NCI-H82 (cell line): ENCODE data around the gene MPPED1.
A peak's percentile ranks its signal among the peaks of the same experiment; 100 is the strongest.

Experiments
- DNase-seq: peaks from one replicate; lab custom pipeline; 2025; lab: John Stamatoyannopoulos, UW

MPPED1 gene

GRCh38 chr22:43498856-43499253 is 87.0 kb downstream of the MPPED1 start:
- no peak for DNase-seq

DNA sequence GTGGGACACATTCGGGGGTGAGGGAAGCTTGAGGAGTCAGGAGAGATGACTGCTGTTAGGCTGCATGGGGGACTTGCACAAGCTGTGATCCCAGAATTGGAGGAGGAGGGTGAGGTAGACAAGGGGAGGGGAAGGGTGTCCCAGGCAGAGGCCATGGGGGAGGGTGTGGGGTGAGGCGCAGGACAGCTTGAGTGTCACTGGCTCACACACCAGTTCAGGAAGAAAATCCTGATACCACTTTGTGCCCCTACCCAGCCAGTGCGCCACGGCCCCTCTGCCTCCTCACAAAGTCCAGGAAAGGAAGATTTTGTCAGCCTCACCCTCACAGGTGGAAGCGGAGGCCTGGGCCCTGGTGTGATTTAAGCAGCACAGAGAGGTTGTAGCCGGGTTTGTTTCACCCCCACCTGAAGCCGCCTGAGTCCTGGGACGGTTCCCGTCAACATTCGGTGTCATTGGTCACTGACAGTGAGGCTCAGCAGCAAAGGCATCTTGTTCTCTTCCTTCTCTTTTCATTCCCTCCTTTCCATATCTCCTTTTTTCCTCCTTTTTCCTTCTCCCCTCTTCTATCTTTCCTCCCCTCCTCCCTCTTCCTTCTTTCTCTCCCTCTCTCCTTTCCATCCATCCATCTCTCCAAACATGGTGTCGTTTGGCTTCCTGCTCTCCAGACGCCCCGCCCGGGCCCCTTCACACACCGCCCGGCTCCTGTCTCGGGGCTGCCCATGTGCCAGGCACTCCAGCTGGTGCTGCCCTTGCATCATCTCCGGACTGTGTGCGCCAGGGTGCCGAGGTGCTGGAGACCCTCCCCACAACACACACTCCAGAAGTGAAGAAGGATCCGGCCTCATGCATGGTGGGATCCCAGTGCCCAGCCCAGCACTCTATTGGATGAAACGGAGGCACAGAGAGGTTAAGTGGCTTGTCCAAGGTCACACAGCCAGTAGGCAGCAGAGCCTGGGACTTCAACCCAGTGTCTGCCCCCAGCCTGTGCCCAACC is 89.3 kb downstream of the MPPED1 start:
- DNase-seq: no peak

DNA sequence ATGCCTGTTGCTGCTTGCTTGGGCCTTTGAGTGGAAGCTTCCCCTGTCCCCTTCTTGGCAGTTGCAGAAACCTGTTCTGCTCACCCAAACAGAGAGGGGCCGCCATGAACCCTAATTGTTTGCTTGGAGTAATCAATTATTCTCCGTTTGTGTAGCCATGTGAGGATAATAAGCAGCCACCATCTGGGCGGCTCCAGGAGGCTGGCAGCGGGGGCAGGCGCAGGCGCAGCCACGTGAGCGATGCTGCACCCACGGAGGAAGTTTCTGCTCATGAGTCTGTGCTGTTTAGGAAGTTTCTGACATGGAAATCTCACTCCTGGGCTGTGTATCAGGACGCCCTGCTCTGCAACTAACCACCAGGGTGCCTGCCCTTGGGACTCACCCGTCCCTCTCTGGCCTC is 90.1 kb downstream of the MPPED1 start:
- peak; percentile 51 for DNase-seq

- DNase-seq: no peak
Measured at GRCh38 chr22:43502306-43502874, 90.6 kb downstream of the MPPED1 start.

DNA sequence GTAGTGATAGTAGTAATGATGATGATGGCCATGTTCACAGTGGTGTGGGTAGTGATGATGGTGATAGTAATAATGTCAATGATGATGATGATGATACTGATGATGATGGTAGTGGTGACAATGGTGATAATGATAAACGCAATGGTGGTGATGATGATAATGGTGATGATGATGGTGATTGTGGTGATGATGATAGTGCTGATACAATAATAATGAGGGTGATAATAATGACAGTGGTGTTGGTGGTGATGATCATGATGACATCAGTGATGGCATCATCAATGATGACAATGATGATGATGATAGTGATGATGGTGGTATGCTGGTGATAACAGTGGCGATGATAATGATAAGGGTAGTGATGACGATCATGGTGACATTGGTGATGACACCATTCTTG is 92.3 kb downstream of the MPPED1 start:
- DNase-seq: no peak

- no peak for DNase-seq
Measured at GRCh38 chr22:43504666-43505261, 93.0 kb downstream of the MPPED1 start.

- no peak for DNase-seq
Measured at GRCh38 chr22:43505423-43505822, 93.6 kb downstream of the MPPED1 start.

- no peak for DNase-seq
Measured at GRCh38 chr22:43505896-43506295, 94.1 kb downstream of the MPPED1 start.

- DNase-seq: no peak
Measured at GRCh38 chr22:43506487-43506886, 94.7 kb downstream of the MPPED1 start.

DNA sequence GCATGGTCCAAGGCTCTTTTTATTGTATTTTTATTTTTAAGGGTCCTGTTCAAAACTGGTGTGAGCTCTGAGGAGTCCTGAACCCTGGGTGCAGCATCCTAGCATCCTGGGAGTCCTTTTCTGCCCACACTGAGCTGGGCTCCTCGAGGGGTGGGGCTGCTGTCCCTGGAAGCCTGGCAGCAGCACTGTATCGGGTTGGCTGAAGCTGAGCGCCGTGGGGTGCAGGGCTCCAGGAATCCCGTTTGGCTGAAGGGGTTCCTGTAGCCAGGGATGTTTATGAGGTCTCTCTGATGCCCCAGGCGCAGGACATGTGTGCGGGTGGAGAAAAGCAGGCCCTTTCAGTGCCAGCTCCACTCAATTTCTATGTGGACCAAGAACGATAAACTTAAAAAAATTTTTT is 95.4 kb downstream of the MPPED1 start:
- no peak for DNase-seq

DNA sequence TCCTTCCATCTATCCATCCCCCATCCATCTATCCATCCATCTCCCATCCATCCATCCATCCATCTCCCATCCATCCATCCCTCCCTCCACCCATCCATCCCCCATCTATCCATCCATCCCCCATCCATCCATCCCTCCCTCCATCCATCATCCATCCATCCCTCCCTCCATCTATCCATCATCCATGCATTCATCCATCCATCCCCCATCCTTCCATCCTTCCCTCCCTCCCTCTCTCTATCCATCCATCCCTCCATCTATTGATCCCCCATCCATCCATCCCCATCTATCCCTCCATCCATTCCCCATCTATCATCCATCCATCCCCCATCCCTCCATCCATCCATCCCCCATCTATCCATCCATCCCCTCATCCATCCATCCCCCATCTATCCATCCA is 96.7 kb downstream of the MPPED1 start:
- no peak for DNase-seq

DNA sequence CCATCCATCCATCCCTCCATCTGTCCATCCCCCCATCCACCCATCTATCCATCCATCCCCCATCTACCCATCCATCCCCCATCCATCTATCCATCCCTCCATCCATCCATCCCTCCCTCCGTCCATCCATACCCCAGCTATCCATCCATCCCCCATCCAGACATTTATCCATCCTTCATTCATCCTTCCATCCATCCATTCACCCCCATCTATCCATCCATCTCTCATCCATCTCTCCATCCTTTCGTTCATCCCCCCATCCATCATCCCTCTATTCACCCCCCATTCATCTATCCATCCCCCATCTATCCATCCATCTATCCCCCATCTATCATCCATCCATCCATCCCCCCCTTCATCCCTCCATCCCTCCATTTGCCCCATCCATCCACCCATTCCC is 97.5 kb downstream of the MPPED1 start:
- DNase-seq: no peak

DNA sequence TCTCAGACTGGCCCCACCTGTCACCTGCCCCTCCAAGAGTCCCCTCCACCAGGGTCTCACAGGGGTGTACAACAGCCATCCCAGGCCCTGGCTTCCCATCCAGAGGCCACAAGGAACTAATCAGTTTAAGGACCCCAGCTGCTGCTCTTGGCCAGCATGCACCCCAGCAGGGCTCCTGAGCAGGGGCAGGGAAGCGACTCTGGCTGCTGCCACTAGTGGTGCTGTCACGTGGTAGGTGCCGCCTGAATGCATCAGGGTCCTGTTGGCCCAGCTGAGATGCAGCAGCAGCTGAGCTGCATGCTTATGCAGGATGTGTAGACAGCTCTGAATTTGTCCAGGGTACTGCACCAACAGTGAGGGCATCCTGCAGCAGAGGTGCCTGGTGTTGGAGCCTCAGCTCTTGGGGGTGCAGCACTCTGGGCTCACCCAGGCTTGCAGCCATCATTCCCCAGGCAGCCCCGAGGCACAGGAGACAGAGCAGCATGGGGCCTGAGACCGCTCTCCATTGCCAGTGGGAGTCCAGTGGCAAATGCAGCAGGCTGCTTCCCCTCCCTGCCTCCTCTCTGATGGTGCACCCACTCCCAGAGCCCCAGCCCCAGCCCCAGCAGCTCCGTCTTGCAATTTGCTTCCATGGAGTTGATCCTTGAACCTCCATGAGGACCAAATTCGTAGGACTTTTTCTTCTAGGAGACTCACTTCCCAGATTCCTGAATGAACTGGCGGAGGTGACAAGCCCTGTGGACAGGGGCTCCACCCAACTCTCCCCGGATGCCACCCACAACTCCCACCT is 98.7 kb downstream of the MPPED1 start:
- no peak for DNase-seq

GRCh38 chr22:43511276-43511910 is 99.6 kb downstream of the MPPED1 start:
- DNase-seq: no peak

DNA sequence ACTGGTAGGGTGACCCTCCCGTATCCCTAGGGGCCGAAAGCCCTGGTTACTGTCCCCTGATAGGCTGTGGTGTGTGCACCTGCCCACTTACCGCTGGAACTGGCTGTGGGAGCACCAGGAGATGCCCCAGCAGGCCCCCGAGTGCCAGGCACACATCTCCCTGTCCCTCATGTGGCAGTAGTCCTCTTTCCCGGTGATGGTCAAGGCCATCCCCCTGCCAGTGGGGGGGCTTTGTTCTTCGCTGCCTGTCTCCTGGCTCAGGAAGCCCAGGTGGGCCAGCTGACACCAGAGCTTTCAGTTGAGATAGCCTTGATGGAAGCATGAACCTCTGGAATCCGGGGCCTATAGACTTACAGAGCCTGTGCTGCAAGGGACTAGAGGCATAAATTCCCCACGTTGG is 100.5 kb downstream of the MPPED1 start:
- DNase-seq: no peak

- no peak for DNase-seq
Measured at GRCh38 chr22:43514476-43515157, 102.8 kb downstream of the MPPED1 start.

DNA sequence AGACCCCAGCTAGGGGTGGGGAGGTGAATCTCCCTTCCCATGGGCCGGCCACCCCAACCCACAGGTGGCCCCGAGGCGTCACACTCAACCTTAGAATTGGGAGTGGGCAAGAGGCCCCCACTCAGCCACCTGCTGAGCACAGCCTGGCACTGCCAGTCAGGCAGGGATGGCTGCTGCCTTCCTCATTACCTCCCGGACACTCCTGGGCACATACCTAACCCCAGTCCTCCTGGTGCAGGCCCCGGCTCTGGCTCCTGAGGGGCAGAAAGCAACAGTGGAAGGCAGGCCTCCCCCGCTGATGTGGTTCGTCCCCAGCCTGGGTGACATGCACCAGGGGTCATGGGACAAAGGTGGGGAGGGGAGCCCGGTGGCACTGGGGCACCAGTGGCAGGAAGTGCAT is 103.6 kb downstream of the MPPED1 start:
- DNase-seq: no peak

- DNase-seq: no peak
Measured at GRCh38 chr22:43515902-43516301, 104.1 kb downstream of the MPPED1 start.

GRCh38 chr22:43516386-43516785 is 104.6 kb downstream of the MPPED1 start:
- DNase-seq: no peak

- no peak for DNase-seq
Measured at GRCh38 chr22:43516996-43517635, 105.3 kb downstream of the MPPED1 start.

DNA sequence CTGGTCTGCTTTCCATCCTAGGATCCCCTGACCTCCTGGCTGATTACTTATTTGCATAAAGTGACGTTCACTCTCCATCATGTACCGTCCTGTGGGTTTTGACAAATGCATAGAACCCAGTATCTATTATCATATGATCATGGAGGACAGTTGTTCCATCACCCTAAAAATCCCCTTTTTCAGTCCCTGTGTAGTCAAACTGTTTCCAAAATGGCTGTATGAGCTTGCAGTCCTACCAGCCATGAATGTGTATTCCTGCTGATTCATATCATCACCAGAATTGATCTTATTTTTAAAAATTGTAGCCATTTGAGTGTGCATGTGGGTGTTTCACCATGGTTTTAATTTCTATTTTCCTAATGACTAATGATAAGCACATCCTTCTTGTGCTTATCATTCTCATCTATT is 108.8 kb downstream of the MPPED1 start:
- DNase-seq: no peak
